ENCODE measurements around the gene OLR1. TPM values are rescaled to one million over a fixed set of nuclear protein-coding genes. Genes with fewer than 3 reads are reported as not detected.
A peak's percentile ranks its signal among the peaks of the same experiment; 100 is the strongest.
"Not testable (repeated sequence)": the region's sequence is repeated elsewhere in the genome, so short reads cannot be mapped to it uniquely, and the experiment has no call there.

OLR1 gene
- total RNA-seq, 1 experiment from 2014 or later, result not detected

GRCh38 chr12:10191865-10192264 lies 19.9 kb upstream of the OLR1 start:
- intact Hi-C loops (cut with micrococcal nuclease), result no loop called here
- H3K9me3 Mint-ChIP-seq (ENCODE audit: unreplicated experiment), result no peaks in the 10 kb centered on the region
- TF ChIP-seq CTCF (IDR thresholded peaks at IDR 0.05; ENCODE audit: unreplicated experiment), result no peak
- no TSS peak for BruUV-seq (replicated peaks)
- no peak overlapping the region for H3K27ac Mint-ChIP-seq (ENCODE audit: low read depth, unreplicated experiment)
- CTCF ChIA-PET, result interaction anchor here (0.5 to 11.3 kb wide), 17 partner anchors 9 to 199 kb away, joined by 3 to 255 read pairs (median 4); no protein-coding TSS in a partner anchor
- H3K4me3 Mint-ChIP-seq (ENCODE audit: unreplicated experiment), result no peak overlapping the region
- no peaks in the 10 kb centered on the region for H3K27me3 Mint-ChIP-seq (ENCODE audit: insufficient read depth, unreplicated experiment)
- POLR2A ChIA-PET, result interaction anchor here (0.7 to 3.2 kb wide), 12 partner anchors 9 to 48 kb away, joined by 3 to 20 read pairs (median 4); partner anchors contain the start of gene GABARAPL1
- no peaks in the 10 kb centered on the region for H3K36me3 Mint-ChIP-seq (ENCODE audit: insufficient read depth, unreplicated experiment)
- peak; percentile 61 for DNase-seq (ENCODE audit: unreplicated experiment)
- H3K4me1 Mint-ChIP-seq (ENCODE audit: insufficient read depth, unreplicated experiment), result peaks cover 19% of the 10 kb centered on the region

GRCh38 chr12:10190558-10191388 lies 18.8 kb upstream of the OLR1 start:
- intact Hi-C loops (cut with micrococcal nuclease), result loop anchor here (1.0 kb wide), 1 partner anchor 37 kb away; no protein-coding TSS in a partner anchor
- H3K4me3 Mint-ChIP-seq (ENCODE audit: unreplicated experiment), result no peak overlapping the region
- peaks cover 19% of the 10 kb centered on the region for H3K4me1 Mint-ChIP-seq (ENCODE audit: insufficient read depth, unreplicated experiment)
- H3K27me3 Mint-ChIP-seq (ENCODE audit: insufficient read depth, unreplicated experiment), result no peaks in the 10 kb centered on the region
- ChIA-PET POLR2A (interaction anchor here (1.0 to 3.2 kb wide), 10 partner anchors 8 to 38 kb away, joined by 3 to 20 read pairs (median 6); partner anchors contain the start of gene GABARAPL1), CTCF (interaction anchor here (0.7 to 11.3 kb wide), 33 partner anchors 8 to 866 kb away, joined by 3 to 255 read pairs (median 4); no protein-coding TSS in a partner anchor)
- DNase-seq (ENCODE audit: unreplicated experiment), result peak; percentile 80
- H3K9me3 Mint-ChIP-seq (ENCODE audit: unreplicated experiment), result no peaks in the 10 kb centered on the region
- peak; percentile 73 for TF ChIP-seq CTCF (IDR thresholded peaks at IDR 0.05; ENCODE audit: unreplicated experiment)
- BruUV-seq (replicated peaks), result no TSS peak
- H3K36me3 Mint-ChIP-seq (ENCODE audit: insufficient read depth, unreplicated experiment), result no peaks in the 10 kb centered on the region
- no peak overlapping the region for H3K27ac Mint-ChIP-seq (ENCODE audit: low read depth, unreplicated experiment)

- Mint-ChIP-seq H3K4me1 (ENCODE audit: insufficient read depth, unreplicated experiment) (peaks cover 19% of the 10 kb centered on the region), H3K9me3 (ENCODE audit: unreplicated experiment) (no peaks in the 10 kb centered on the region), H3K27ac (ENCODE audit: low read depth, unreplicated experiment) (no peak overlapping the region), H3K27me3 (ENCODE audit: insufficient read depth, unreplicated experiment) (no peaks in the 10 kb centered on the region), H3K4me3 (ENCODE audit: unreplicated experiment) (no peak overlapping the region), H3K36me3 (ENCODE audit: insufficient read depth, unreplicated experiment) (no peaks in the 10 kb centered on the region)
- no TSS peak for BruUV-seq (replicated peaks)
- ChIA-PET CTCF (interaction anchor here (0.7 to 11.3 kb wide), 19 partner anchors 12 to 180 kb away, joined by 3 to 255 read pairs (median 4); no protein-coding TSS in a partner anchor), POLR2A (interaction anchor here (1.1 to 3.2 kb wide), 3 partner anchors 14 to 37 kb away, joined by 4 to 20 read pairs (median 14); no protein-coding TSS in a partner anchor)
- intact Hi-C loops (cut with micrococcal nuclease), result loop anchor here (1.0 kb wide), 1 partner anchor 36 kb away; no protein-coding TSS in a partner anchor
- no peak for TF ChIP-seq CTCF (IDR thresholded peaks at IDR 0.05; ENCODE audit: unreplicated experiment)
- DNase-seq (ENCODE audit: unreplicated experiment), result no peak
Observed at GRCh38 chr12:10189653-10190052, 17.7 kb upstream of the OLR1 start.

- ChIA-PET POLR2A (interaction anchor here (0.6 kb wide), 1 partner anchor 16 kb away, joined by 3 read pairs; no protein-coding TSS in a partner anchor), CTCF (interaction anchor here (11.3 kb wide), 1 partner anchor 30 kb away, joined by 255 read pairs; no protein-coding TSS in a partner anchor)
- BruUV-seq (replicated peaks), result not testable (repeated sequence)
Observed at GRCh38 chr12:10186958-10187357, 15.0 kb upstream of the OLR1 start.

More at GRCh38 chr12:10186958-10187357, 15.0 kb upstream of the OLR1 start:
- H3K36me3 Mint-ChIP-seq (ENCODE audit: insufficient read depth, unreplicated experiment); H3K9me3 Mint-ChIP-seq (ENCODE audit: unreplicated experiment); intact Hi-C loops (cut with micrococcal nuclease); DNase-seq (ENCODE audit: unreplicated experiment); H3K27me3 Mint-ChIP-seq (ENCODE audit: insufficient read depth, unreplicated experiment); H3K27ac Mint-ChIP-seq (ENCODE audit: low read depth, unreplicated experiment); H3K4me3 Mint-ChIP-seq (ENCODE audit: unreplicated experiment): not testable (repeated sequence)
- peaks cover 20% of the 10 kb centered on the region for H3K4me1 Mint-ChIP-seq (ENCODE audit: insufficient read depth, unreplicated experiment)

Data from MCF 10A (cell line).